ENCODE measurements around the gene APBB2.
"Not testable (repeated sequence)": the region's sequence is repeated elsewhere in the genome, so short reads cannot be mapped to it uniquely, and the experiment has no call there.

Gene APBB2

GRCh38 chr4:41060352-41061334 is 153.7 kb downstream of the APBB2 start:
- no peak overlapping the region for H3K4me3 ChIP-seq (ENCODE audit: low read length)
- no peak for TF ChIP-seq CTCF (conservative IDR thresholded peaks at IDR 0.05; ENCODE audit: low read depth, low read length)
- DNase-seq (ENCODE audit: low read depth), result no peak

- DNase-seq (ENCODE audit: low read depth), result not testable (repeated sequence)
Measured at GRCh38 chr4:41059411-41059810, 154.9 kb downstream of the APBB2 start.

DNA sequence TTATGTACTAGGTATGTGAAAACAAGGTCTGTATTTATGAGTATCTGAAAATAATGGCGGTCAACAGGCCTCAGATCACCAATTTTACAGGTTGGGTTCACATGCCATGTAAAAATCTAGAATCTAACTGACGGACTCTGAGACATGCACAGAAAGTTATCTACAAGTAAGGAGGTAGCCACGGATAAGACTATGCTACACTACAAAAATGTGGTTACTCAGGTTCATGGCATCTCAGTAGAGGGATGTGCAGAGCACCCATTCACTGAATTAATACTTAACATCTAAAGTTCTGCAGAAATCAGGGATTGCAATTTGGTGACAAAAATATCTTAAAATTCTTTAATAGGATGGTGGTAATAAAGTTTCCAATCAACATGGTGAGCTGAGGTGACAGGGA is 155.9 kb downstream of the APBB2 start:
- no peak for TF ChIP-seq CTCF (conservative IDR thresholded peaks at IDR 0.05; ENCODE audit: low read depth, low read length)
- H3K4me3 ChIP-seq (ENCODE audit: low read length), result no peak overlapping the region
- DNase-seq (ENCODE audit: low read depth), result no peak

More at GRCh38 chr4:41059411-41059810, 154.9 kb downstream of the APBB2 start:
- not testable (repeated sequence) for H3K4me3 ChIP-seq (ENCODE audit: low read length)

GRCh38 chr4:41057467-41057866 is 156.9 kb downstream of the APBB2 start:
- no peak for TF ChIP-seq CTCF (conservative IDR thresholded peaks at IDR 0.05; ENCODE audit: low read depth, low read length)
- DNase-seq (ENCODE audit: low read depth), result no peak
- H3K4me3 ChIP-seq (ENCODE audit: low read length), result no peak overlapping the region

GRCh38 chr4:41052287-41052686 is 162.1 kb downstream of the APBB2 start:
- H3K4me3 ChIP-seq (ENCODE audit: low read length), result no peak overlapping the region
- no peak for TF ChIP-seq CTCF (conservative IDR thresholded peaks at IDR 0.05; ENCODE audit: low read depth, low read length)
- no peak for DNase-seq (ENCODE audit: low read depth)

- no peak for DNase-seq (ENCODE audit: low read depth)
- no peak overlapping the region for H3K4me3 ChIP-seq (ENCODE audit: low read length)
- TF ChIP-seq CTCF (conservative IDR thresholded peaks at IDR 0.05; ENCODE audit: low read depth, low read length), result no peak
Measured at GRCh38 chr4:41050880-41051775, 163.2 kb downstream of the APBB2 start.

DNA sequence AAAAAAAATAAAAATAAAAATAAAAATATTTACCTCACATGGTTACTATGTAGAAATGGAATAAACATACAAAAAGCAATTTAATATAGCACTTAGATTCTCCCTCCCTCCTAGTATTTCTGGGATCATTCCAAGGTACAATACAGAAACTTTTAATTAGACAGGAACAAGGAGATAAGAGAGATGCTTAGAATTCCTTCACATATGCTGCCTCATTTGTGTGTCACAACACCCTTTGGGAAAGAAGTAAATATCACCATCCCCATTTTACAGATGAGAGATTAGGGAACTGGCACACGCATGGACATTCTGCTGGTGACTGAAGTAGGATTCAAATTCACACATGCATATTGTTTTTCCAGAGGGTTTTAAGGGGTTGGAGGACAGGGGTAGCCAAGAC is 164.2 kb downstream of the APBB2 start:
- no peak for TF ChIP-seq CTCF (conservative IDR thresholded peaks at IDR 0.05; ENCODE audit: low read depth, low read length)
- DNase-seq (ENCODE audit: low read depth), result peak; percentile 9

DNA sequence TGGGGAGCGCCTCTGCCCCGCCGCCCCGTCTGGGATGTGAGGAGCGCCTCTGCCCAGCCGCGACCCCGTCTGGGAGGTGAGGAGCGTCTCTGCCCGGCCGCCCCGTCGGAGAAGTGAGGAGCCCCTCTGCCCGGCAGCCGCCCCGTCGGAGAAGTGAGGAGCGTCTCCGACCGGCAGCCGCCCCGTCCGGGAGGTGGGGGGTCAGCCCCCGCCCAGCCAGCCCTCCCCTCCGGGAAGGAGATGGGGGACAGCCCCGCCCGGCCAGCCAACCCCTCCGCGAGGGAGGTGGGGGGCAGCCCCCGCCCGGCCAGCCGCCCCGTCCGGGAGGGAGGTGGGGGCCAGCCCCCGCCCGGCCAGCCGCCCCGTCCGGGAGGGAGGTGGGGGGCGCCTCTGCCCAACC is 165.2 kb downstream of the APBB2 start:
- H3K4me3 ChIP-seq (ENCODE audit: low read length); DNase-seq (ENCODE audit: low read depth): not testable (repeated sequence)

More for the DNA sequence above, 164.2 kb downstream of the APBB2 start:
- no peak overlapping the region for H3K4me3 ChIP-seq (ENCODE audit: low read length)

All from retinal pigment epithelial cell (primary cell).